ENCODE data around the gene SLC25A30.
"Not testable (repeated sequence)": the region's sequence is repeated elsewhere in the genome, so short reads cannot be mapped to it uniquely, and the experiment has no call there.

Gene SLC25A30

DNA sequence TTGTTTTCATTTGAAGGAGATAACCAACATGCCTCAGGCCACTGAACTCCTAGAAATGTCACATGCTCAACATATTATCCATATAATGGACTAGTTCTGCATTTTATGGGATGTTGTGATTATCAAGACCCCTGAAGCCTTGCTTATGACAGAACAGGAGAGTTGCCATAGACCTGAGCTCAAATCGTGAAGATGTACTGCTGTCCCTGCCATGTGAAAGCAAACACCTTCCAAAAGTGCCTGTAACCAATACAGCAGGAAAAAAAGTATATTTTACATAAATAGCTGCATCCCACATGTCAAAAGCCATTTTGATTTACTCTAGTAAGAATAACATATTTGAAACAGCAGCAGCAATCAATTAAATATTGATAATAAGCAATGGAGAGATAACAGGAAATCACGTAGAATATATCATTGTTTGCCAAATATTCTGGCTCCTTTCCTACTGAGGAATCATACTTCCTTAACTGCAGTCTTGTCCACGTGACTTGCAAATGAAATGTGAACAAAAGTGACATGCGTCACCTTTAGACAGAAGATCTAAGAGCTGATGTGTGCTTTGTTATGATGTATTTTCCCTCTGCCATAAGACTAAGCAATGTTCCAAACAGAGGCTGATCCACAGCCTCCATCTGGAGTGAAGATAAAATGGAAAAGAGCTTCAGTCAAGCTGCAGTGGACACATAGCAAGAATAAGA, 33.5 kb downstream of the SLC25A30 start:
- TF ChIP-seq, protein P1, sequence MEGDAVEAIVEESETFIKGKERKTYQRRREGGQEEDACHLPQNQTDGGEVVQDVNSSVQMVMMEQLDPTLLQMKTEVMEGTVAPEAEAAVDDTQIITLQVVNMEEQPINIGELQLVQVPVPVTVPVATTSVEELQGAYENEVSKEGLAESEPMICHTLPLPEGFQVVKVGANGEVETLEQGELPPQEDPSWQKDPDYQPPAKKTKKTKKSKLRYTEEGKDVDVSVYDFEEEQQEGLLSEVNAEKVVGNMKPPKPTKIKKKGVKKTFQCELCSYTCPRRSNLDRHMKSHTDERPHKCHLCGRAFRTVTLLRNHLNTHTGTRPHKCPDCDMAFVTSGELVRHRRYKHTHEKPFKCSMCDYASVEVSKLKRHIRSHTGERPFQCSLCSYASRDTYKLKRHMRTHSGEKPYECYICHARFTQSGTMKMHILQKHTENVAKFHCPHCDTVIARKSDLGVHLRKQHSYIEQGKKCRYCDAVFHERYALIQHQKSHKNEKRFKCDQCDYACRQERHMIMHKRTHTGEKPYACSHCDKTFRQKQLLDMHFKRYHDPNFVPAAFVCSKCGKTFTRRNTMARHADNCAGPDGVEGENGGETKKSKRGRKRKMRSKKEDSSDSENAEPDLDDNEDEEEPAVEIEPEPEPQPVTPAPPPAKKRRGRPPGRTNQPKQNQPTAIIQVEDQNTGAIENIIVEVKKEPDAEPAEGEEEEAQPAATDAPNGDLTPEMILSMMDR (IDR thresholded peaks at IDR 0.05; ENCODE audit: insufficient read depth, low read length, poor library complexity, severe bottlenecking), result no peak
- TF ChIP-seq EZH2phosphoT487 (conservative IDR thresholded peaks at IDR 0.05; ENCODE audit: low read length), result no peak
- no peak overlapping the region for H3K9ac ChIP-seq (ENCODE audit: low read length)

DNA sequence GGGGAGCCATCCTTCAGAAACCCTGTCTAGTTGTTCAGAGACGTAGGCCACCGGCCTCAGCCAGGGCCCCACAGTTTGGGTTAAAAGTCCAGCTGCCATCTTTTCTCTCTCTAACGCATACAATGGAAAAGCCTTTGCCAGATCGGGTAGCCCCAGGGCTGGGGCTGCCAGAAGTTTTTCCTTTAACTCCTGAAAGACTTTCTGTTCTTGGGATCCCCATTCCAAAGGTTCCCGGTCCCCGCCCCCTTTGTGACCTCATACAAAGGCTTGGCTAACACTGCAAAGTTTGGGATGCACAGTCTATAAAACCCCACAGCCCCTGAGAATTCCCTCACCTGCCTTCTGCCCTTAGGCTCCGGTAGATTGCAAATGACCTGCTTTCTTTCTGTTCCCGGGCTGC, 35.4 kb downstream of the SLC25A30 start:
- not testable (repeated sequence) for H2AFZ ChIP-seq (ENCODE audit: low read depth, low read length, severe bottlenecking); H3K4me2 ChIP-seq (ENCODE audit: low read depth, low read length, poor library complexity, severe bottlenecking); H3K9ac ChIP-seq (ENCODE audit: low read length); H3K9me3 ChIP-seq (ENCODE audit: insufficient read depth, low read length); H3K36me3 ChIP-seq (ENCODE audit: low read length); H3K79me2 ChIP-seq (ENCODE audit: insufficient read depth, low read length); H4K20me1 ChIP-seq (ENCODE audit: low read depth, low read length); H3F3A ChIP-seq (ENCODE audit: insufficient read depth); H3K27ac ChIP-seq (ENCODE audit: low read depth, low read length); H3K4me3 ChIP-seq (ENCODE audit: insufficient read depth, low read length, poor library complexity, severe bottlenecking); H3K27me3 ChIP-seq (ENCODE audit: low read length); H3K9me2 ChIP-seq (replicated peaks; ENCODE audit: insufficient read depth, low read length)

More for the DNA sequence above, 33.5 kb downstream of the SLC25A30 start:
- Histone ChIP-seq H3K36me3 (ENCODE audit: low read length) (no peaks in the 10 kb centered on the region), H3K27me3 (ENCODE audit: low read length) (no peaks in the 10 kb centered on the region), H4K20me1 (ENCODE audit: low read depth, low read length) (no peaks in the 10 kb centered on the region), H3K4me2 (ENCODE audit: low read depth, low read length, poor library complexity, severe bottlenecking) (no peak overlapping the region), H3K27ac (ENCODE audit: low read depth, low read length) (no peak overlapping the region), H2AFZ (ENCODE audit: low read depth, low read length, severe bottlenecking) (no peak overlapping the region), H3K9me3 (ENCODE audit: insufficient read depth, low read length) (no peaks in the 10 kb centered on the region), H3F3A (ENCODE audit: insufficient read depth) (no peaks in the 10 kb centered on the region), H3K4me3 (ENCODE audit: insufficient read depth, low read length, poor library complexity, severe bottlenecking) (no peak overlapping the region), H3K9me2 (replicated peaks; ENCODE audit: insufficient read depth, low read length) (no peaks in the 10 kb centered on the region), H3K79me2 (ENCODE audit: insufficient read depth, low read length) (no peaks in the 10 kb centered on the region)

DNA sequence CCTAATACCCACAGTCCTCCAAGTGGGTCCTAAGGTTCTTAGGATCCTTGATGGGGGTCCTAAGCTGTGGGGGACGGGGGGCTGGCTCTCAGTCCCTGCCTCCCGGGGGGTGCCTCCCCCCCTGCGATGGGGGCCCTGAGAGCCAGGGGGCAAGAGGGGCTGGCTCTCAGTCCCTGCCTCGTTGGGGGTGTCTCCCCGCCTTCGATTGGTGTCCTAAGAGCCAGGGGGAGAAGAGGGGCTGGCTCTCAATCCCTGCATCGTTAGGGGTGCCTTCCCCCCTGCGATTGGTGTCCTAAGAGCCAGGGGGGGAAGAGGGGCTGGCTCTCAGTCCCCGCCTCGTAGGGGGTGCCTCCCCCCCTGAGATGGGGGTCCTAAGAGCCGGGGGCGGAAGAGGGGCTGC, 37.0 kb downstream of the SLC25A30 start:
- H4K20me1 ChIP-seq (ENCODE audit: low read depth, low read length), result no peaks in the 10 kb centered on the region
- H3K27me3 ChIP-seq (ENCODE audit: low read length), result no peaks in the 10 kb centered on the region
- H3K9ac ChIP-seq (ENCODE audit: low read length), result no peak overlapping the region
- no peak overlapping the region for H3K4me2 ChIP-seq (ENCODE audit: low read depth, low read length, poor library complexity, severe bottlenecking)
- no peak overlapping the region for H3K4me3 ChIP-seq (ENCODE audit: insufficient read depth, low read length, poor library complexity, severe bottlenecking)
- no peaks in the 10 kb centered on the region for H3K9me2 ChIP-seq (replicated peaks; ENCODE audit: insufficient read depth, low read length)
- no peak overlapping the region for H2AFZ ChIP-seq (ENCODE audit: low read depth, low read length, severe bottlenecking)
- H3K79me2 ChIP-seq (ENCODE audit: insufficient read depth, low read length), result no peaks in the 10 kb centered on the region
- TF ChIP-seq EZH2phosphoT487 (conservative IDR thresholded peaks at IDR 0.05; ENCODE audit: low read length), result no peak
- TF ChIP-seq, protein P1 (IDR thresholded peaks at IDR 0.05; ENCODE audit: insufficient read depth, low read length, poor library complexity, severe bottlenecking), result no peak
- no peaks in the 10 kb centered on the region for H3K36me3 ChIP-seq (ENCODE audit: low read length)
- H3K9me3 ChIP-seq (ENCODE audit: insufficient read depth, low read length), result no peaks in the 10 kb centered on the region
- H3K27ac ChIP-seq (ENCODE audit: low read depth, low read length), result no peak overlapping the region
- H3F3A ChIP-seq (ENCODE audit: insufficient read depth), result no peaks in the 10 kb centered on the region

DNA sequence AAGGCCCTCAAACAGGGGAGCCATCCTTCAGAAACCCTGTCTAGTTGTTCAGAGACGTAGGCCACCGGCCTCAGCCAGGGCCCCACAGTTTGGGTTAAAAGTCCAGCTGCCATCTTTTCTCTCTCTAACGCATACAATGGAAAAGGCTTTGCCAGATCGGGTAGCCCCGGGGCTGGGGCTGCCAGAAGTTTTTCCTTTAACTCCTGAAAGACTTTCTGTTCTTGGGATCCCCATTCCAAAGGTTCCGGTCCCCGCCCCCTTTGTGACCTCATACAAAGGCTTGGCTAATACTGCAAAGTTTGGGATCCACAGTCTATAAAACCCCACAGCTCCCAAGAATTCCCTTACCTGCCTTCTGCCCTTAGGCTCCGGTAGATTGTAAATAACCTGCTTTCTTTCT, 37.5 kb downstream of the SLC25A30 start:
- H3K9me2 ChIP-seq (replicated peaks; ENCODE audit: insufficient read depth, low read length), result not testable (repeated sequence)

DNA sequence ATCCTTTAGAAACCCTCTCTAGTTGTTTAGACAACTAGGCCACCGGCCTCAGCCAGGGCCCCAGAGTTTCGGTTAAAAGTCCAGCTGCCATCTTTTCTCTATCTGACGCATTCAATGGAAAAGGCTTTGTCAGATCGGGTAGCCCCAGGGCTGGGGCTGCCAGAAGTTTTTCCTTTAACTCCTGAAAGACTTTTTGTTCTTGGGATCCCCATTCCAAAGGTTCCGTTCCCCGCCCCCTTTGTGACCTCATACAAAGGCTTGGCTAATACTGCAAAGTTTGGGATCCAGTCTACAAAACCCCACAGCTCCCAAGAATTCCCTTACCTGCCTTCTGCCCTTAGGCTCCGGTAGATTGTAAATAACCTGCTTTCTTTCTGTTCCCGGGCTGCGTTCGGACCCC, 38.7 kb downstream of the SLC25A30 start:
- H2AFZ ChIP-seq (ENCODE audit: low read depth, low read length, severe bottlenecking); H3K27me3 ChIP-seq (ENCODE audit: low read length); H4K20me1 ChIP-seq (ENCODE audit: low read depth, low read length); H3K4me3 ChIP-seq (ENCODE audit: insufficient read depth, low read length, poor library complexity, severe bottlenecking); H3F3A ChIP-seq (ENCODE audit: insufficient read depth); H3K79me2 ChIP-seq (ENCODE audit: insufficient read depth, low read length); H3K4me2 ChIP-seq (ENCODE audit: low read depth, low read length, poor library complexity, severe bottlenecking); H3K9me2 ChIP-seq (replicated peaks; ENCODE audit: insufficient read depth, low read length); H3K9ac ChIP-seq (ENCODE audit: low read length); H3K9me3 ChIP-seq (ENCODE audit: insufficient read depth, low read length); H3K27ac ChIP-seq (ENCODE audit: low read depth, low read length); H3K36me3 ChIP-seq (ENCODE audit: low read length): not testable (repeated sequence)

More for the DNA sequence above, 37.5 kb downstream of the SLC25A30 start:
- H2AFZ ChIP-seq (ENCODE audit: low read depth, low read length, severe bottlenecking); H4K20me1 ChIP-seq (ENCODE audit: low read depth, low read length); H3K4me3 ChIP-seq (ENCODE audit: insufficient read depth, low read length, poor library complexity, severe bottlenecking); H3F3A ChIP-seq (ENCODE audit: insufficient read depth); H3K9ac ChIP-seq (ENCODE audit: low read length); H3K4me2 ChIP-seq (ENCODE audit: low read depth, low read length, poor library complexity, severe bottlenecking); H3K27me3 ChIP-seq (ENCODE audit: low read length); H3K9me3 ChIP-seq (ENCODE audit: insufficient read depth, low read length); H3K27ac ChIP-seq (ENCODE audit: low read depth, low read length); H3K36me3 ChIP-seq (ENCODE audit: low read length); H3K79me2 ChIP-seq (ENCODE audit: insufficient read depth, low read length): not testable (repeated sequence)

DNA sequence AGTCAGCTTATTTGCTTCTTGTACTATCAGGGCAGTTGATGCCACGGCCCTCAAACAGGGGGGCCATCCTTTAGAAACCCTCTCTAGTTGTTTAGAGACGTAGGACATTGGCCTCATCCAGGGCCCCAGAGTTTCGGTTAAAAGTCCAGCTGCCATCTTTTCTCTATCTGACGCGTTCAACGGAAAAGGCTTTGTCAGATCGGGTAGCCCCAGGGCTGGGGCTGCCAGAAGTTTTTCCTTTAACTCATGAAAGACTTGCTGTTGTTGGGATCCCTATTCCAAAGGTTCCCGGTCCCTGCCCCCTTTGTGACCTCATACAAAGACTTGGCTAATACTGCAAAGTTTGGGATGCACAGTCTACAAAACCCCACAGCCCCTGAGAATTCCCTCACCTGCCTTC, 39.4 kb downstream of the SLC25A30 start:
- not testable (repeated sequence) for H4K20me1 ChIP-seq (ENCODE audit: low read depth, low read length); H3K9me3 ChIP-seq (ENCODE audit: insufficient read depth, low read length); H3K9me2 ChIP-seq (replicated peaks; ENCODE audit: insufficient read depth, low read length); H3K27me3 ChIP-seq (ENCODE audit: low read length); H2AFZ ChIP-seq (ENCODE audit: low read depth, low read length, severe bottlenecking); H3K27ac ChIP-seq (ENCODE audit: low read depth, low read length); H3K79me2 ChIP-seq (ENCODE audit: insufficient read depth, low read length); H3F3A ChIP-seq (ENCODE audit: insufficient read depth); H3K4me2 ChIP-seq (ENCODE audit: low read depth, low read length, poor library complexity, severe bottlenecking); H3K9ac ChIP-seq (ENCODE audit: low read length); H3K4me3 ChIP-seq (ENCODE audit: insufficient read depth, low read length, poor library complexity, severe bottlenecking); H3K36me3 ChIP-seq (ENCODE audit: low read length)
